ENCODE data around the gene QSOX1.

QSOX1 gene

GRCh38 chr1:180154325-180155181 is at the start of gene QSOX1:
QSOX1 (plus strand) TSS chr1:180154869; CDS start chr1:180154908, 39 bp downstream.
- peak within 1 kb of the TSS; percentile 82 for H3K4me3 ChIP-seq (ENCODE audit: low read depth, low read length, poor library complexity, severe bottlenecking)

GRCh38 chr1:180112091-180112490 is 42.6 kb upstream of the QSOX1 start:
- Histone ChIP-seq H3K9ac (ENCODE audit: low read length) (no peak overlapping the region), H3K79me2 (ENCODE audit: insufficient read depth, low read length) (no peaks in the 10 kb centered on the region), H3K9me3 (ENCODE audit: low read length) (no peaks in the 10 kb centered on the region), H3K27me3 (ENCODE audit: insufficient read depth, low read length) (no peaks in the 10 kb centered on the region), H3F3A (ENCODE audit: insufficient read depth, low read length) (no peaks in the 10 kb centered on the region), H4K20me1 (ENCODE audit: insufficient read depth, low read length) (no peaks in the 10 kb centered on the region), H2AFZ (ENCODE audit: low read length) (no peak overlapping the region), H3K36me3 (ENCODE audit: insufficient read depth, low read length) (peaks cover 42% of the 10 kb centered on the region), H3K27ac (ENCODE audit: low read depth, low read length, poor library complexity, severe bottlenecking) (no peak overlapping the region), H3K9me2 (ENCODE audit: low read depth, low read length) (no peaks in the 10 kb centered on the region), H3K4me2 (ENCODE audit: low read length) (no peak overlapping the region), H3K4me3 (ENCODE audit: low read depth, low read length, poor library complexity, severe bottlenecking) (no peak overlapping the region), H3K4me1 (ENCODE audit: insufficient read depth, low read length, severe bottlenecking) (no peaks in the 10 kb centered on the region)
- TF ChIP-seq CTCF (IDR thresholded peaks at IDR 0.05; ENCODE audit: low read length) (no peak), EZH2 (IDR thresholded peaks at IDR 0.05; ENCODE audit: borderline replicate concordance, low read length) (no peak)

More at GRCh38 chr1:180154325-180155181, at the start of gene QSOX1:
- Histone ChIP-seq H3F3A (ENCODE audit: insufficient read depth, low read length) (no peaks in the 10 kb centered on the region), H3K9me2 (ENCODE audit: low read depth, low read length) (no peaks in the 10 kb centered on the region), H4K20me1 (ENCODE audit: insufficient read depth, low read length) (no peaks in the 10 kb centered on the region), H3K4me1 (ENCODE audit: insufficient read depth, low read length, severe bottlenecking) (peaks cover 28% of the 10 kb centered on the region), H3K36me3 (ENCODE audit: insufficient read depth, low read length) (no peaks in the 10 kb centered on the region), H3K27me3 (ENCODE audit: insufficient read depth, low read length) (no peaks in the 10 kb centered on the region), H3K9ac (ENCODE audit: low read length) (peak within 1 kb of the TSS; percentile 76), H3K27ac (ENCODE audit: low read depth, low read length, poor library complexity, severe bottlenecking) (no peak within 1 kb of the TSS), H3K79me2 (ENCODE audit: insufficient read depth, low read length) (no peaks in the 10 kb centered on the region), H3K4me2 (ENCODE audit: low read length) (peak within 1 kb of the TSS; percentile 88), H3K9me3 (ENCODE audit: low read length) (no peaks in the 10 kb centered on the region), H2AFZ (ENCODE audit: low read length) (peak within 1 kb of the TSS; percentile 27; the same call in 1 of the 2 replicates)
- TF ChIP-seq CTCF (IDR thresholded peaks at IDR 0.05; ENCODE audit: low read length) (no peak), EZH2 (IDR thresholded peaks at IDR 0.05; ENCODE audit: borderline replicate concordance, low read length) (no peak)

- Histone ChIP-seq H3K27me3 (ENCODE audit: insufficient read depth, low read length) (no peaks in the 10 kb centered on the region), H3K79me2 (ENCODE audit: insufficient read depth, low read length) (no peaks in the 10 kb centered on the region), H4K20me1 (ENCODE audit: insufficient read depth, low read length) (no peaks in the 10 kb centered on the region), H3K36me3 (ENCODE audit: insufficient read depth, low read length) (peaks cover 42% of the 10 kb centered on the region), H2AFZ (ENCODE audit: low read length) (no peak overlapping the region), H3K4me1 (ENCODE audit: insufficient read depth, low read length, severe bottlenecking) (no peaks in the 10 kb centered on the region), H3K9ac (ENCODE audit: low read length) (no peak overlapping the region), H3F3A (ENCODE audit: insufficient read depth, low read length) (no peaks in the 10 kb centered on the region), H3K9me2 (ENCODE audit: low read depth, low read length) (no peaks in the 10 kb centered on the region), H3K27ac (ENCODE audit: low read depth, low read length, poor library complexity, severe bottlenecking) (no peak overlapping the region), H3K4me3 (ENCODE audit: low read depth, low read length, poor library complexity, severe bottlenecking) (no peak overlapping the region), H3K4me2 (ENCODE audit: low read length) (no peak overlapping the region), H3K9me3 (ENCODE audit: low read length) (no peaks in the 10 kb centered on the region)
- no peak for TF ChIP-seq CTCF (IDR thresholded peaks at IDR 0.05; ENCODE audit: low read length)
- TF ChIP-seq EZH2 (IDR thresholded peaks at IDR 0.05; ENCODE audit: borderline replicate concordance, low read length) = no peak
Measured at GRCh38 chr1:180112984-180113647, 41.6 kb upstream of the QSOX1 start.

Data from OCI-LY1 (cell line).